Activated CD4-positive, alpha-beta T cell treated with anti-CD3 and anti-CD28 coated beads, Interleukin-2, amount 50 U/mL, for 1 hour (primary cell): Measurements from ENCODE around the gene PEG3.

ENCODE experiments used
- DNase-seq: peaks from one replicate; pipeline ENCODE4 v3.0.0-alpha.2; 2020

PEG3 gene

DNA sequence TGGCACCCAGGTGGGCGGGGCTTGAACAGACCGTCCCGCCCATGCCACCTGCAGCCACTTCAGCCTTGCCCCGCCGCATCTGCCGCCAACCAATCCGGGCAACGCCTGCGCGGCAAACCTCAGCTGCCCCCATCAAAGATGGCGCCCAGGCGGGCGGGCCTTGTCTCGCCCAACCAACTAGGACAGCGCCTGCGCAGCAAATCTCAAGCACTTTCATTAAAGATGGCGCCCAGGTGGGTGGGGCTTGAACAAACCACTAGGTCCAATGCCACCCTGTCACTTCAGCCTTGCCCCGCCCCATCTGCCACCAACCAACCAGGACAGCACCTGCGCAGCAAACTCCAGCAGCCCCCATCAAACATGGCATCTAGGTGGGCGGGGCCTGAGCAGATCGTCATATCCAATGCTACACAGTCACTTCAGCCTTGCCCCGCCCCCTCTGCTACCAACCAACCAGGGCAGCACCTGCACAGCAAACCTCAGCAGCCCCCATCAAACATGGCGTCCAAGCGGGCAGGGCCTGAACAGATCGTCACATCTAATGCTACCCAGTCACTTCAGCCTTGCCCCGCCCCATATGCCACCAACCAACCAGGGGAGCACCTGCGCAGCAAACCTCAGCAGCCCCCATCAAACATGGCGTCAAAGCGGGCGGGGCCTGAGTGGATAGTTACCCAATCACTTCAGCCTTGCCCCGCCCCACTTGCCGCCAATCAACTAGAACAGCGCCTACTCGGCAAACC lies 1.4 kb downstream of the PEG3 start:
- no peak for DNase-seq

DNA sequence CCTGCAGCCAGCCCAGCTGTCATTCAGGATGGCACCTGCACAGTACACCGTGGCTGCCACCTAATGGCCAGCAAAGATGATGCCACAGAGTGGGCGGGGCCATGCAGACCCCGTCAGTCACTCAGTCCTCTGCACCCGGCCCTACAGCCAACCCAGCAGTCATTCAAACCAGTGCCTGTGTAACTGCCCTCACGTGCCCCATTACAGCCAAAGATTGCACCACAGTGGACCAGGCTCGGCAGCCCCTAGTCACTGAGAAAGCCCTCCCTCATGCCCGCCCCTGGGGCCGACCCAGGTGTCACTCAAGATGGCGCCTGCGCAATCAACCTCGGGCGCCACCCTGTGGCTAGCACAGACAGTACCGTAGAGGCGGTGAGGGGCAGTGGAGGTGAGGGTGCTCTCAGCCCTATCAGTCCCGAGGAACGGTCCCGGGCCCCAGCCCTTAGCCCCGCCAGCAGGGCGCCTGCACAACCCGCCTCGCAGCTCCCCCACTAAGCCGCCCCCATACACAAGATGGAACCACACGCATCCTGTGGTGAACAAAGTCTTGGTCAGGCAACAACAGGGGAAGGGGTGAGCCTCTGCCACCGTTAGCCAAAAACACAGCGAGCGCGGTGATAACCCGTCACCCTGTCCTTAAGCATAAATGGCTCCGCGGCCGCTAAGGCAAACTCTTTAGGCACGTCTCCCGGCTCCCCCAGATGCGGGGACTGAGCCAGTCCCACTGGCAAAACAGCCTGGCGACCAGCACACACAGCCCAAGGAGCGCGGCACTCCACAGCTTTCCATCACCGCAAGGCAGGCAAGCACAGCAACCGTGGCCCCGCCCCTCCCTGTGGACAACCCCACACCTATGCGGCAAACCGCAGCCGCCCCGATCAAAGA lies 2.3 kb downstream of the PEG3 start:
- DNase-seq = no peak

DNA sequence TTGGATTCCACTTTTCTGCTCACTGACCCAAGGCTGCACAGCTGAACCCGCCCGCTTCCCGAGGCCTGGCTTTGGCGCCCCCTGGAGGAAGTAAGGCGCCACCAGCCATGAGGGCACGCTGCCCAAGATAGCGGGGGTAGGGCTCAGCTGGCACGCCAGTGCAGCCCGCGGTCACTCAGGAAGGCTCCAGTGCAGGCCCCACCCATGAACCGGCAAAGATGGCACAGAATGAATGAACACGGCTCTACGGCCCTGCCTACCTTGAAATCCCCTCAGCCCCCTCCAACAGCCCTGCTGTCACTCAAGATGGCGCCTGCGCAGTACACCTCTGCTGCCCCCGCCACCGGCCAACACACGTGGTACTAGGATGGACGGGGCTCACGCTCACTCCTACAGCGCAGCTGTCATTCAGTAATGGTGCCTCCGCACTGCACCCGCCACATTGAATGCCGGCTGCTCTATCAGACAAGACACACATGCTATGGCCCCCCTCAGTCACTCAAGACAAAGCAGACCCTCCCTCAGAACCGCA lies 3.0 kb downstream of the PEG3 start:
- no peak for DNase-seq

DNA sequence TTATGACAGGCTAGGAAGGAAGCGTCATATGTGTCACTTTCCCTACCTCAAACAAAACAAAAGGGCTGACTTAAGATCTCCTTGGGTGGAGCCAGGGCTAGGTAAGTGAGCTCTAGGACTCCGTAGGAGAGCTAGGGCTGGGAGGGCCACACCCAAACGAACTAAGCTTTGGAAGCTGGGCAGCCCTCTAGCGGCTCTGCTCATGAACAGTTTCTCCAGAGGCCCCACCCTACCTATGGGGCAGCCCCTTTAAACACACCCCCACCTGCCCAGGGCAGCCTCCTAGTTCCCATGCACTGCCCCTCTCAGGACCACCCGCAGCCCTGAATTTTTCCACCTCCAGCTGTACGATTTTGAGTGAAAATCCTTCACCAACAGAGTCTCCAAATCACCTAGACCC lies 3.5 kb downstream of the PEG3 start:
- no peak for DNase-seq

DNA sequence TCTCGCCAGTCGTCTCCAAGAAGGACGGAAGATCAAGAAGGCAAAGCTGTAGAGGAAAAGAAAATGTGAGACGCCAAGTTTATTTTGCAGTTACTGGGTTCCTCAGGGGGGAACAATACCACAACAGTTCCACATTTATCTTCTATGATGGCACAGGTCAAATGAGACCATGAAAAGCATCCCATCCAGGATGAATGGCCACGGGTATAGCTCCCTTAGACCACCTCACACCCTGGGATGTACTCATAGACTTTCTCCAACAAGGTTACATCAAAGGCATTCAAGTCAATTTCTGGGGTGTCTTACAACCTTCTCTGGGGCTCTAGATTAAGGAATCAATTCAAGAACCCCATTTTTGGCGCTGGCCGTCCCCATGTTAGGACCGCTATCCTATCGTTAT lies 4.5 kb downstream of the PEG3 start:
- no peak for DNase-seq

DNA sequence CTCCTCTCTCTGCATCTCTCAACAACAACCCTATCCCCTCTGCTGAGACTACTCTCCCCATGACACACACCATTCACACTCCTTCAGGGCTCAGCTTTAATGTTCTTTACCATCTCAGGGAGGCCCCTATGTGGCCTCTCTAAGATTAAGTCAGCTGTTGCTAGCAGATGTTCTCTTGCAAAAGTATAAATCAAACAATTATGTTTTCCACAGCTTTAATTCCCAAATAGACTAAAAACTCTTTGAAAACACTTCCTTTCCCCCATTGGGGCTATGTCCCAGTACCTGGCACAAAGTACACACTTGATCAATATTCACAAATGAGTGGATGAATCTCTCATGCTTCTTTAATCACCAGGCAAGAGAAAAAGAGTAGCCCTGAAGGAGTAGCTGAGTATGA lies 5.1 kb downstream of the PEG3 start:
- DNase-seq = no peak

DNA sequence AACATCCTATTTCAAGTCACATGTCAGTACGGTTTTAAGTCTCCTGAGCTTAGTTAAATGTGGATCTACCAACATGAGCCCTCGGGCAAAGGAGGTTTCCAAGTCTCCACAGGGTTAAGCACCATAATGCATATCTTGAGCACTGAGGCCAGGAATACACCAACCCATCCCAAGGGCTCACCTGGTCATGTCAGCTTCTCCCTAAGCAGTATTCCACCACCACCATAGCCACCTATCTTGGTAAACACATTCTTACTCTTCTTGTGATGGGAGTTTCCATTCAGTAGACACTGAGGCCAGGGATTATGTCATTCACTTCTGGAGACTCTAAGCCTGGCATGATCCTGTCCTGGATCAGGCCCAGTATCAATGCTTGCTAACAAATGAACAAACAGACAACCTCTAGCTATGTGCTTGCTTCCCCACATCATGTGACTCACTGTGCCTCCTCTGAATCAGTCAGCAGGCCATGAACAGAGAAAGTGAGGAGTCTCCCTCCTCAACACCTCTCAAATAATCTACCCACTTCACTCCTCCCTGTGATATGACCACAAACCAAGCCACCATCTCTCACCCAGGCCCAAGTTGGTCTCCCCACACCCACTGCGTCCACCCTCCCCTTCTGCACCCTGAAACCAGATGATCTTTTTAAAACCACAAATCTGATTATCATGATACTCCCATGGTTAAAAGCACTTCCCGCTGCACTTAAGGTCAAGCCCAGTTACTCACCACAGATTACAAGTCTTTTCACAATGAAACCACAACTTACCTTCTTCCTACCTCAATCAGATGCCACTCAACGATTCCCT lies 5.8 kb downstream of the PEG3 start:
- DNase-seq = no peak

DNA sequence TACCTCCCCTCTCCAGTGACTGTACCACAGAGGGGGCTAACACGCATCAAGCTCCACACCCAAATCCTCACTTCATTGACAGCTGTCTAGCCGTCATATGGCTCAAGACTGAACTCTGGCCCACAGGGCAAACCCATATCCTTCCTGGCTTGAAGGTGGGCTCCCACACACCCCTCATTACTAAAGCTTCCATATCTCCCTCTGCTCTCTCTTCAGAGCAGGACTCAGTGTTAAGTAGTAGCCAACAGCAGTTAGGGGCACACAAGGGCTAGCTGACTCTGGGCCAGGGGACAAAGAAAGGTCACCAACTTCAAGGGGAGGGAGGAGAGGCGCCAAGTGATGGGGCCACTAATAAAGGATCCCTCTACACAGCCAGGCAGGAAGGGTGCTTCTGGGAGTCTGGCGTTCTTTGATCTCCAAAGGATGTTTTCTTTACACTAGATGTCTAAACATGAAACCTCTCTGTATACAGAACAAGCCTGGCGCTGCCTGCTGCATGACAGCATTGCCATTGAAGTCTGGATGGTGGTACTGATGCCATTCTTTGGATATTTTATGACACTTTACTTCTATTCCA lies 8.1 kb downstream of the PEG3 start:
- DNase-seq = no peak

DNA sequence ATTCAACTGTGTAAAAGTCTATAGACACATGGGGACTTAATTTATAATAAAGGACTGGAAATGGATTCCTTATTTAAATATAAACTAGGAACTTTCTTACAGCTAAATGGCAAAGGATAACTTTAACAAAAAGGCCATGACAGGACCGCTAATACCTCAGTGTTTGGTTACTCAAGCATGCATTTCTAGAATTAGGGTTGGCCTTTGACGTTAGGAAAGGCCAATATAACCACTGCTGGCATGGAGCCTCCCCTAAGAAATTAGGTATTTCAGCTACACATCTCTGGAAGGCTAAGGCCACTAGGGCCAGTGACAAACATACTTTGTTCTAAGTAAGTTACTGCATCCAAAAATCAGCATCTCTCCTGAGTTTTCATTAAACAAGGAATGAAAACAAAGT lies 9.3 kb downstream of the PEG3 start:
- DNase-seq = no peak

DNA sequence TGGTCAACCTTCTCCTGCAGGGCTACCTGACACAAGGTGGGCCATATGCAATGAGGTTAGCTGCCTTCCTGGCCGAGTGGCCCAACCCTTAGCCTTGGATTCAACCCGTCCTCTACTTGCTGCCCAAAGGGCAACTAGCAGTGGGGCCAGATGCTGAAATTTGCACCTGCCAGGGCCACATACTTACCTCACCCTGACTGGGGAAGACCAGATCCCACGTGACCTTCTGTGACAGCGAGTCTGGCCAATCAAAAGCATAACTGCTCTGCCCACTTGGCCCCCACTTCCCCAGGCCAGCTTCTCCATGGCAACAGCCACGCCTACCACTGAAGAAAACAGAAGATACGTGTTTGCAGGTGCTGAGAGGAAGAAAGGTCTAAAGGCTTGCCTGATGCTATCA lies 10.9 kb downstream of the PEG3 start:
- no peak for DNase-seq

DNA sequence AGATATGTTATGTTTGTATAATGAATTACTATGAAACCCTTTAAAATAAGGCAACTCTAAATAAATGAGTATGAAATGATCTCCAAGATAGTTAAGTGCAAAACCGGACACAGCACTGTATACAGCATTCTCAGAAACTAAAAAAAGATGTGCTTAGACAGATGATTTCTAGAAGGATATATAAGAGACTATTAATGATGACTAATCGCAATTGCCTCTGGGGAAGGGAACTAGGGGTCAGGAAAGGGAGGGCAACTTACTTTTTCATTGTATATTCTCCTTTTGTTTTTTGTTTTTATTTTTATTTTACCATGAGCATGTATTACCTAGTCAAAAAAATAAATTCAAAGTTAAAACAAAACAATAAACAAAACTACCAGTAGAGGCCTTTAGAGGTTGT lies 12.8 kb downstream of the PEG3 start:
- no peak for DNase-seq

DNA sequence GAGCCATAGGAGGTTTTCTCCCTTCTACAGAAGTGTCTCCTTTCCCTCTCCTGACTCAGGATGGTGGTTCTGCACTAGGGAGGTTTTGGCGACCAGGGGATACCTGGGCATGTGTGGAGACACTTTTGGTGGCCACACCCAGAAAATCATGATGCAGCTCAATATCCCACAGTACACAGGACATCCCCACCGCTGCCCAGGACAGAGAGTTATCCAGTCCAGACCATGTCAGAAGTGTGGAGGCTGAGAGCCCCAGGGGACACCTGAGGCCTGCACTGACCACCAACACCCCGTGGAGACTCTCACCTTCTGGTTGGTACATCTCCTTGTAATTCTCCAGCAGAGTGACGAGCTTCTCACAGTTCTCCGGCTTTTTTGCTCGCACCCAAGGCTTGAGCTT lies 16.6 kb downstream of the PEG3 start:
- DNase-seq = no peak

DNA sequence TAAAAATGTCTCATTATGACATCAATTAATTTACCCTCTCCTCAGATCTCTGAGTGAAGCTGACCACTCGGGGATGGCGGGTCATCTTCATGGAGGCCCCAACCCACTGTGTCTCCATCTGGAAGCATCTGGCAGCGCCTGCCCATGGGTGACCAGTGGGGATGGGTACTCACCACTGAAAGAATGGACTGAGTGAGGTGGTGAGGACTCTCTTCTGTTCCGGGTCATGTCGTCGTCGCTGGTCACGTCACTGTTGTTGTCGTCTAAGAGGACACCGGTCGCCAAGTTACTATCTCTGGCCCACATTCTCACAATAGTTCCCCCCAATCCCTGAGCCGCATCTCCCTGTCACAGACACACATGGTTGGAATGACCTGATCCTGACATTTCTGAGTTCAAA lies 17.1 kb downstream of the PEG3 start:
- no peak for DNase-seq

DNA sequence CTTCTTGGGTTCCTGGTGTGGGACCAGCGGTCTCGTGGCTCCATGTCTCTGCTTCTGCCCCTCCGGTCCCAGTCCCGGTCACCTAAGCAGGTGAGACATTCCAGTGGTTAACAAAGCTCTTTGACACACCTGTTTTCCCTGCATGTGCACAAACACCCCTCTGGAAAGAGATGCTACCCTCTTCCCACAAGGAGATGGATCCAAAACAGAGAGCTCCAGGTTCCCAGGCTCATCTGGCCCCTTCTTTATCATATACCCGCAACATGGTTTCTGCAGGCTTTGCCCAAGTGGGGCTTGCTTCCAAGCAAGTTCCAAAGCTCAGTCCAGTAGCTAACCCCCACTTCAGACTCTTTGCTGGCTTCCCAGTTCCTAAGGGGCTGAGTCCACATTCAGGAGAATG lies 17.8 kb downstream of the PEG3 start:
- no peak for DNase-seq

DNA sequence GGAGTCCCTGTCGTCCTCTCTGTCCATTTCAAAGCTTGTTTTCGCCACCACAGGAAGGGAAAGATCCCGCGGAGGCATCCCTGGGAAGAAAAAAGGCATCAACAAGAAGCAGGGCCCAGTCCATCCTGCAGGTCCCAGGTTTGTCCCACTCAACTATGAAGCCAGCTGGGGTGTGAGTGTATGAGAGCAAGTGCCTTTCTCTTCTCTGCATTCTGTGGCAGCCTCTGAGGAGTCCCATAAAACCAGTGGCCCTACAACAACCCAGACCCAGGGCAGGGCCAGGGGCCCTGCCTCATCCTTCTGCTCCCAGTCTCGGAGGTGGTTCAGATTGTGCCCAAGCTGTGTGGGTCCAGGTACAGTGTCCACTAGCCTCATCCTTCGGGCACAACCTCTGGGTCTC lies 18.9 kb downstream of the PEG3 start:
- DNase-seq = no peak

DNA sequence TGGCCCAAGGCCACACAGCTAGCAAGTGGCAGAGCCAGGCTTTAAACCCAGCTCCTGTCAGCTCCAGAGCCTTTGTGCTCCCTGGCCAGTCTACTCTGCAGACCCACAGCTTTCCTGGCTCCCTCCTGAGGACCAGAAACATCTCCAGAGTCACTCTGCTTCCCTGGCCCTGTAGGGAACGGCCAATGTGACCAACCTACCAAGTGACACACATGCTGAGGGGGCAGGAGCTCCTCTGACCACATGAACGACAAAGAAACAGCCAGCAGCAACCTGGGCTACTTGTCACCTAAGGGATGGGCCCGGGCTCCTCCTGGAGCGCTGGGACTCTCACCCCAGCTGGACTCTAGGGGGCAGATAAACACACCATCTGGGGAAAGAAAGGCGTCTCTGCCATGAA lies 19.3 kb downstream of the PEG3 start:
- DNase-seq = no peak

DNA sequence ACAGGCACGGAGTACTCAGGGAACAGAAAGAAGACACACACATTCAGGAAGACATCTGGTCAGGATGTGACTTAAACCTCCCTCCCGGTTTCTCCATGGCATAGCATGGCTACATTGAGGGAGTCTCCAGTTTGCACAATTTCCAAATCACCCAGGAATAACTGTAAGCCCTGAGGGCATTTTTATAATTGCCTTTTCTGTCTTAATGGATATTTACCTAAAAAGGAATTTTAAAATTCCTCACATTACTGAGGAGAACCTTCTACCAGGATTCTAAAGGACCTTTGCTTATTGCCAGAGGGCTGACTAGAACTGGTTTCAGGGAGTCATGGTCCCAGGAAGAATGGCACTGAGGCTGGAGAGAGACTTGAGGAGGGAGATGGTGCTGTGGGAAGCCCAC lies 21.4 kb downstream of the PEG3 start:
- DNase-seq = no peak

DNA sequence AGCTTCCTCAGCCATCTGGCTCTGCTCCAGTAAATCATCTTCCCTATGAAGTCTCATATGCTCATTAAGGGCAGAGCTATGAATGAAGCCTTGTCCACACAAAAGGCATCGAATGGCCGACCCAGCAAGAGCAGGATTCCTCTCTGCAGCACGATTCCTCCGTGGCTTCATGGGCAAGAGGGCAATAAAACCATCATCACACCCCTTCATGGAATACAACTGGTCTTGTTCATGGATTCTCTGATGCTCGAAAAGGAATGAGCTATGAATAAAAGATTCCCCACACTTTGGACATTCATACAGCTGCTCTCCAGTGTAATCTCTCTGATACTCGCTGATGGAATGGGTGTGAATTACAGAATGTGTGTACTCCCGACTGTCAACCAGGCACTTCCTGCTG lies 25.9 kb downstream of the PEG3 start:
- DNase-seq = no peak

DNA sequence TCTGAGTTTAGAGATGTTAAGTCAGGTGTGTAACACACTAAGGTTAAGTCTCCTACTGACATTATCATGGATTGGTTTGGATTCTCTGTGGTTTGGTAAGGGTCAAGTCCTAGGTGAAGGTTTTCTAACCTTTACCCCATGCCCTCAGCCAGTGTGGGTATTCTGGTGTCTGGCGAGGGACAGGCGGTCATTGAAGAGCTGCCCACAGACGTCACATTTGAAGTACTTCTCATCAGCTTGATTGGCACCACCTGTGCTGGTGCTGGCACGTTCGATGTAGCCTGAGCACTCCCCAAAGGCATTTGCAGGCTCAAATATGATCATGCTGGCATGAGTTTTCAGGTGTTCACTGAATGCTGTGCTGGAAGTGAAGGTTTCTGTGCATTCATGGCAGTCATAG lies 27.0 kb downstream of the PEG3 start:
- DNase-seq = no peak

DNA sequence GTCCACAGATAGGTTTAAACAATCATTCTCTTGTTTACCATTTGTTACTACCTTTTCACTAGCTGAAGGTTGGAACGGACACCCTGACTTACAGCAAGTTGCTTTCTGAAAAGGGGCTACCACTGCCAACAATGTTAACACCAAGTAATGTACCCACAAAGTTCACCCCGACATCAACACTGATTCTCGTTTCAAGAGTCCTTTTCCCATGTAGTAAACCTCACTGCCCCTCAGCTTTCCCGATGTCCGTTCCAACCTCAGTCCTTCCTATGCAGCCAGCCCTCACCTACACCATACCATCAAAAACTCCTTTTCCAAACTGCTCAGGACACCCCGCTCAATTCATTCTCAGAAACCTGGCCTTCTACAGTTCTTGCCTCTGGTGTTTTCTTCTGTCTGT lies 29.0 kb downstream of the PEG3 start:
- DNase-seq = no peak

DNA sequence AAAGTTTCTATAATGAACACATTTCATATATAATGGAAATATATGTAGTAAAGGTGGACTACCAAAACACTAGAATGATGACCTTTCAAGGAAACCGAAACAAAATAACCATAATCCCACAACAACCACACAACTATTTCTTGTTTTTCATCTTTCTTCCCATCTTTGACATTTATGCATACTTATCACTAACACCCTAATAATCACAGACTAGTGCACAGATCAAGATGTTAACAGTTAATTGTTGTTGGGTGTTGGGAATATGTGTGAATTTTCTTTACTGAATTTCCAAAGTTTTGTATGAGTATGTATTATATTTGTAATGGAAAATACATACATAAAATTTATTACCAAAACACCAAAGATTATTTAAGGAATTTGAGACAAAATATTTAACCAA lies 30.3 kb downstream of the PEG3 start:
- DNase-seq = no peak

DNA sequence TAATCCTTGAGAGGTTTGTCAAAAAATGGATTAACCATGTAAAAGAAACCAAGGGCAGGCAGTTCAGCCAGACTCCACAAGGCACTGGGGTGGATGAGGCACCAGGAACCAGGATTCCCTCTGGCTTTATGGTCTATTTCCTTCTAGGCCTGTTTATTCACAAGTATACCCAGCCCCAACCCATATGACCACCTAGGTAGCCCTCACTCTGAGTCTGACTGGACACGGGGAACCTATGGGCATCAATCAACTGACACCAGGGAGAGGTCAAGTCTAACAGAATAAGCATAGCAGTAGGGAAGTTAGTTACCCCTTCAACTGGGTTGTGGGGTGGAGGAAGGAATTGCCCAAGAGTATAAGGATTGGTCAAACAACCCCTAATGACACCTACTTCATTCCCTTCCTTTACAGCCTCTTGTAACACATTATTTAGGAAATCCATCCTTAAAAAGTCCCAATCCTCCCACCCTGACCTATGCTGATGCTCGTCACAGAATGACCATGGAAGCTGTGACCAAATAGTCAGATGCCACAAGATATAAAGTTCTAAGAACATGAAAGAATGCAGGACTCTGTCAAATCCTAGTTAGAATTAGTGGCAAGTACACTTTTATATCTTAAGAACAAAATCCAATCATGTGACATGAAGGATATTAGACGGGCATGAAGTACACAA lies 31.7 kb downstream of the PEG3 start:
- DNase-seq = no peak

DNA sequence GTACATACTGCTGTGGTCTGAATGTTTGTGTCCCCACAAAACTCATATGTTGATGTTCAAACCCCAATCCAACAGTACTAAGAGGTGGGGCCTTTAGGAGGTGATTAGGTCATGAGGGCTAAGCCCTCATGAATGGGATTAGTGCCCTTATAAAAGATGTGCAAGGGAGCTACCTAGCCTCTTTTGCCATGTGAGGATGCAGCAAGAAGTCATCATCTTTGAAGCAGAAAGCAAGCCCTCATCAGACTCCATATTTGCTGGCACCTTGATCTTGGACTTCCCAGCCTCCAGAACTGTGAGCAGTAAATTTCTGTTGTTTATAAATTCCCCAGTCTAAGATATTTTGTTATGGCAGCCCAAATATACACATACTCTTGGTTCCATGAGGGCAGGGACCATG lies 33.9 kb downstream of the PEG3 start:
- no peak for DNase-seq
